ENCODE results near the gene CHCHD5.

Gene CHCHD5

GRCh38 chr2:112604952-112605351 is 20.5 kb downstream of the CHCHD5 start:
- no peak overlapping the region for H3K4me2 ChIP-seq (ENCODE audit: low read length)
- H3K4me1 ChIP-seq (ENCODE audit: control insufficient read depth, low read length) = peaks cover 3% of the 10 kb centered on the region; the same call in 1 of the 2 replicates
- no peaks in the 10 kb centered on the region for H3K9me2 ChIP-seq (replicated peaks; ENCODE audit: control insufficient read depth, low read length)
- H3K9me3 ChIP-seq (ENCODE audit: control insufficient read depth, insufficient read depth, low read length) = no peaks in the 10 kb centered on the region
- no peaks in the 10 kb centered on the region for H3F3A ChIP-seq (ENCODE audit: control insufficient read depth, insufficient read depth)
- H3K27ac ChIP-seq (ENCODE audit: low read depth, low read length) = no peak overlapping the region
- no peaks in the 10 kb centered on the region for H3K79me2 ChIP-seq (ENCODE audit: control insufficient read depth, low read length)
- H3K36me3 ChIP-seq (ENCODE audit: control insufficient read depth, low read length) = no peaks in the 10 kb centered on the region
- no peak overlapping the region for H3K4me3 ChIP-seq (ENCODE audit: low read length)
- no peak for TF ChIP-seq EZH2phosphoT487 (IDR thresholded peaks at IDR 0.05; ENCODE audit: borderline replicate concordance, low read length)
- no peak for TF ChIP-seq CTCF (IDR thresholded peaks at IDR 0.05; ENCODE audit: low read depth, low read length, poor library complexity, severe bottlenecking)
- H3K27me3 ChIP-seq (ENCODE audit: control insufficient read depth, low read length) = no peaks in the 10 kb centered on the region
- no peaks in the 10 kb centered on the region for H4K20me1 ChIP-seq (ENCODE audit: control insufficient read depth, insufficient read depth, low read depth, low read length)

GRCh38 chr2:112605926-112606325 is 21.5 kb downstream of the CHCHD5 start:
- Histone ChIP-seq H3K27ac (ENCODE audit: low read depth, low read length) (no peak overlapping the region), H3K9me3 (ENCODE audit: control insufficient read depth, insufficient read depth, low read length) (no peaks in the 10 kb centered on the region), H3F3A (ENCODE audit: control insufficient read depth, insufficient read depth) (no peaks in the 10 kb centered on the region), H3K79me2 (ENCODE audit: control insufficient read depth, low read length) (no peaks in the 10 kb centered on the region), H4K20me1 (ENCODE audit: control insufficient read depth, insufficient read depth, low read depth, low read length) (no peaks in the 10 kb centered on the region), H3K9me2 (replicated peaks; ENCODE audit: control insufficient read depth, low read length) (no peaks in the 10 kb centered on the region), H3K27me3 (ENCODE audit: control insufficient read depth, low read length) (no peaks in the 10 kb centered on the region), H3K4me2 (ENCODE audit: low read length) (no peak overlapping the region), H3K4me3 (ENCODE audit: low read length) (no peak overlapping the region), H3K36me3 (ENCODE audit: control insufficient read depth, low read length) (no peaks in the 10 kb centered on the region), H3K4me1 (ENCODE audit: control insufficient read depth, low read length) (no peaks in the 10 kb centered on the region)
- no peak for TF ChIP-seq CTCF (IDR thresholded peaks at IDR 0.05; ENCODE audit: low read depth, low read length, poor library complexity, severe bottlenecking)
- no peak for TF ChIP-seq EZH2phosphoT487 (IDR thresholded peaks at IDR 0.05; ENCODE audit: borderline replicate concordance, low read length)

GRCh38 chr2:112606547-112606946 is 22.1 kb downstream of the CHCHD5 start:
- Histone ChIP-seq H3K4me2 (ENCODE audit: low read length) (no peak overlapping the region), H3F3A (ENCODE audit: control insufficient read depth, insufficient read depth) (no peaks in the 10 kb centered on the region), H3K79me2 (ENCODE audit: control insufficient read depth, low read length) (no peaks in the 10 kb centered on the region), H3K27me3 (ENCODE audit: control insufficient read depth, low read length) (no peaks in the 10 kb centered on the region; the same call in 1 of the 2 replicates), H3K4me1 (ENCODE audit: control insufficient read depth, low read length) (no peaks in the 10 kb centered on the region), H4K20me1 (ENCODE audit: control insufficient read depth, insufficient read depth, low read depth, low read length) (no peaks in the 10 kb centered on the region), H3K9me2 (replicated peaks; ENCODE audit: control insufficient read depth, low read length) (no peaks in the 10 kb centered on the region), H3K36me3 (ENCODE audit: control insufficient read depth, low read length) (no peaks in the 10 kb centered on the region), H3K9me3 (ENCODE audit: control insufficient read depth, insufficient read depth, low read length) (no peaks in the 10 kb centered on the region), H3K4me3 (ENCODE audit: low read length) (no peak overlapping the region), H3K27ac (ENCODE audit: low read depth, low read length) (no peak overlapping the region)
- TF ChIP-seq CTCF (IDR thresholded peaks at IDR 0.05; ENCODE audit: low read depth, low read length, poor library complexity, severe bottlenecking) = no peak
- TF ChIP-seq EZH2phosphoT487 (IDR thresholded peaks at IDR 0.05; ENCODE audit: borderline replicate concordance, low read length) = no peak

Data from DOHH2 (cell line).